PC-3 (cell line): ENCODE measurements around the gene GPBP1L1. TPM values are rescaled to one million over a fixed set of nuclear protein-coding genes. Genes with fewer than 3 reads are reported as not detected.

Experiments used
- ATAC-seq: fragments of 200-7000 bp; cut with Tn5 transposase; 2 replicates; pipeline ENCODE4 v1.9.1; 2020; ENCODE audit warnings: mild to moderate bottlenecking, moderate library complexity
- BruUV-seq: library from RNA; stranded (reverse); fragments of 400-500 nt; replicated peaks from 2 replicates; lab custom pipeline; 2021; lab: Mats Ljungman, UMichigan
- CTCF ChIA-PET: fragments of 300-600 bp; sonication (Branson Sonifier 250); formaldehyde crosslinking; loops from one replicate; lab custom pipeline; 2022; ENCODE audit warnings: antibody characterized with exemption; lab: Charles Lee
- POLR2A ChIA-PET: fragments of 300-600 bp; sonication (Branson Sonifier 250); formaldehyde crosslinking; loops from one replicate; lab custom pipeline; 2022; ENCODE audit warnings: antibody characterized with exemption; ENCODE audit not compliant: unreplicated experiment; lab: Charles Lee
- DNase-seq: peaks from one replicate; pipeline ENCODE4 v3.0.0-alpha.2; 2015
- H2AFZ ChIP-seq: fragments of 300-600 bp; sonication (generic); 2 replicates; pipeline ENCODE4 v1.6.0; 2016; ENCODE audit warnings: antibody characterized with exemption, low read length
- H3F3A ChIP-seq: fragments of 300-600 bp; sonication (generic); one replicate; pipeline ENCODE4 v1.6.0; 2017; ENCODE audit warnings: antibody characterized with exemption, low read length, control low read depth, mild to moderate bottlenecking; ENCODE audit not compliant: unreplicated experiment
- H3K27ac ChIP-seq: fragments of 300-600 bp; sonication (generic); 2 replicates; pipeline ENCODE4 v1.5.1; 2016; ENCODE audit warnings: mild to moderate bottlenecking, low read length
- H3K27me3 ChIP-seq: fragments of 300-600 bp; sonication (generic); 2 replicates; pipeline ENCODE4 v1.6.1; 2016; ENCODE audit warnings: low read length, mixed read lengths
- H3K36me3 ChIP-seq: fragments of 300-600 bp; sonication (generic); 2 replicates; pipeline ENCODE4 v1.6.1; 2016; ENCODE audit warnings: low read depth, mixed run types, low read length, mixed read lengths
- H3K4me1 ChIP-seq: fragments of 300-600 bp; sonication (generic); 2 replicates; pipeline ENCODE4 v1.5.1; 2016; ENCODE audit warnings: low read length; ENCODE audit not compliant: insufficient read depth
- H3K4me2 ChIP-seq: fragments of 300-600 bp; sonication (generic); 2 replicates; pipeline ENCODE4 v1.6.0; 2016; ENCODE audit warnings: low read length
- H3K4me3 ChIP-seq: fragments of 300-600 bp; sonication (generic); 2 replicates; pipeline ENCODE4 v1.5.1; 2016; ENCODE audit warnings: mild to moderate bottlenecking, low read length, mixed read lengths
- H3K79me2 ChIP-seq: fragments of 300-600 bp; sonication (generic); 2 replicates; pipeline ENCODE4 v1.6.1; 2017; ENCODE audit warnings: low read length, mixed read lengths
- H3K9ac ChIP-seq: fragments of 300-600 bp; sonication (generic); 2 replicates; pipeline ENCODE4 v1.6.0; 2016; ENCODE audit warnings: mild to moderate bottlenecking, low read length
- H3K9me2 ChIP-seq: fragments of 300-600 bp; sonication (generic); replicated peaks from 2 replicates; pipeline ENCODE4 v1.6.1; 2016; ENCODE audit warnings: mixed run types, low read length, mixed read lengths
- H3K9me3 ChIP-seq: fragments of 300-600 bp; sonication (generic); 2 replicates; pipeline ENCODE4 v1.6.1; 2016; ENCODE audit warnings: low read length, mixed read lengths
- H4K20me1 ChIP-seq: fragments of 300-600 bp; sonication (generic); 2 replicates; pipeline ENCODE4 v1.6.1; 2016; ENCODE audit warnings: low read length, mixed read lengths
- EZH2 ChIP-seq: fragments of 300-600 bp; sonication (generic); IDR thresholded peaks from one replicate; pipeline ENCODE4 v1.6.1; 2017; ENCODE audit warnings: antibody characterized with exemption, mild to moderate bottlenecking, low read length; ENCODE audit not compliant: unreplicated experiment
- EZH2phosphoT487 ChIP-seq: fragments of 300-600 bp; sonication (generic); IDR thresholded peaks from 2 replicates; pipeline ENCODE4 v1.6.1; 2018; ENCODE audit warnings: mild to moderate bottlenecking, antibody characterized with exemption, low read length, borderline replicate concordance
- intact Hi-C: fragments of 100-400 bp; cut with micrococcal nuclease; formaldehyde crosslinking; loops from 2 replicates; pipeline ENCODE4 v1.9.0; 2023
- total RNA-seq: library from RNA; depleted of rRNA; stranded (reverse); fragments of >200 nt; gene quantifications from 2 replicates; pipeline ENCODE4 v1.2.3, GENCODE V29; 2014
- TF ChIP-seq, protein P1 (sequence below): fragments of 300-600 bp; sonication (generic); conservative IDR thresholded peaks from 2 replicates; pipeline ENCODE4 v1.5.1; 2017; ENCODE audit warnings: antibody characterized with exemption, low read depth, mild to moderate bottlenecking, low read length

GPBP1L1 gene
- total RNA-seq, 1 experiment from 2014 or later: 63.0 TPM

DNA sequence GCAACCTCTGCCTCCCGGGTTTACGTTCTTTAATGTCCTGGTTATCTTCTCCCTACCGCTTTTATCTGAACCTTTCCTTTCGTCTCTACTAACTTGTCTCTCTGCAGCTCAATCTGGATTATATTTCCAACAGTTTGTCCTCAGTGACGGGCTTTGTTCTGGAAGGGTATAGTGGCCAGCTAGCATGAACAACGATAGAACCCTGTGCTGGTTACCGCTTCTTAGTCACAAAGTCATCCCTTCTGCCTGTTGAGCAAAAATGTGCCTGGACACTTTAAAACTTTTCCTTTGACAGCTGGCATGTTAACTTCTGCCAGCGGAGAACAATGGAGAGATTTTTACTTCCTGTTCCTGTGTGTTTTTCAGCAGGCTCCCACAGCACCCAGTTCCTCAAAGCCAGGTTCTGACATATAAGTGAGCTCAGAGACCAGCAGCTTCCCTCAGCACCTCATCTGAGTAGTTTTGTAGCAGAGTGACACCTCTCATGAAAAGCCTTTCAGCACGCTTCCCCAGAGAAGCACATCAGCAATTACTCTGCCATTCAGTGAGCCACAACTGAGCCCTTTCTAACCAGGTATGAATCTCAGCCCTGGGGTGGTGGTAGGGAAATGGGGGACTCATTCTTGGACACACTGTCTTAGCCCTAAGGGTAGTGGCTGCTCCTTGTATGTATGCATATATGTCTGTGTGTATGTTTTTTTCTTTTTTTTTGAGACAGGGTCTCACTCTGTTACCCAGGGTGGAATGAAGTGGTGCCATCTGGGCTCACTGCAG lies 38.9 kb downstream of the GPBP1L1 start:
- ChIA-PET POLR2A (no interaction called here), CTCF (no interaction called here)
- H4K20me1 ChIP-seq: no peaks in the 10 kb centered on the region
- H3K27me3 ChIP-seq: no peaks in the 10 kb centered on the region
- TF ChIP-seq EZH2 (no peak), EZH2phosphoT487 (no peak)
- TF ChIP-seq, protein P1, sequence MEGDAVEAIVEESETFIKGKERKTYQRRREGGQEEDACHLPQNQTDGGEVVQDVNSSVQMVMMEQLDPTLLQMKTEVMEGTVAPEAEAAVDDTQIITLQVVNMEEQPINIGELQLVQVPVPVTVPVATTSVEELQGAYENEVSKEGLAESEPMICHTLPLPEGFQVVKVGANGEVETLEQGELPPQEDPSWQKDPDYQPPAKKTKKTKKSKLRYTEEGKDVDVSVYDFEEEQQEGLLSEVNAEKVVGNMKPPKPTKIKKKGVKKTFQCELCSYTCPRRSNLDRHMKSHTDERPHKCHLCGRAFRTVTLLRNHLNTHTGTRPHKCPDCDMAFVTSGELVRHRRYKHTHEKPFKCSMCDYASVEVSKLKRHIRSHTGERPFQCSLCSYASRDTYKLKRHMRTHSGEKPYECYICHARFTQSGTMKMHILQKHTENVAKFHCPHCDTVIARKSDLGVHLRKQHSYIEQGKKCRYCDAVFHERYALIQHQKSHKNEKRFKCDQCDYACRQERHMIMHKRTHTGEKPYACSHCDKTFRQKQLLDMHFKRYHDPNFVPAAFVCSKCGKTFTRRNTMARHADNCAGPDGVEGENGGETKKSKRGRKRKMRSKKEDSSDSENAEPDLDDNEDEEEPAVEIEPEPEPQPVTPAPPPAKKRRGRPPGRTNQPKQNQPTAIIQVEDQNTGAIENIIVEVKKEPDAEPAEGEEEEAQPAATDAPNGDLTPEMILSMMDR: no peak
- peaks cover 5% of the 10 kb centered on the region; the same call in 1 of the 2 replicates for H3K79me2 ChIP-seq
- H3K9me3 ChIP-seq: no peaks in the 10 kb centered on the region
- H3K27ac ChIP-seq: no peak overlapping the region
- H3K4me2 ChIP-seq: no peak overlapping the region
- H3K4me3 ChIP-seq: no peak overlapping the region
- H3K4me1 ChIP-seq: no peaks in the 10 kb centered on the region
- H3K9ac ChIP-seq: no peak overlapping the region
- H3F3A ChIP-seq: peaks cover 8% of the 10 kb centered on the region
- intact Hi-C loops: no loop called here
- H3K9me2 ChIP-seq: no peaks in the 10 kb centered on the region
- ATAC-seq: no peak
- no TSS peak for BruUV-seq
- peaks cover 48% of the 10 kb centered on the region; the same call in 1 of the 2 replicates for H3K36me3 ChIP-seq
- no peak for DNase-seq
- no peak overlapping the region for H2AFZ ChIP-seq

DNA sequence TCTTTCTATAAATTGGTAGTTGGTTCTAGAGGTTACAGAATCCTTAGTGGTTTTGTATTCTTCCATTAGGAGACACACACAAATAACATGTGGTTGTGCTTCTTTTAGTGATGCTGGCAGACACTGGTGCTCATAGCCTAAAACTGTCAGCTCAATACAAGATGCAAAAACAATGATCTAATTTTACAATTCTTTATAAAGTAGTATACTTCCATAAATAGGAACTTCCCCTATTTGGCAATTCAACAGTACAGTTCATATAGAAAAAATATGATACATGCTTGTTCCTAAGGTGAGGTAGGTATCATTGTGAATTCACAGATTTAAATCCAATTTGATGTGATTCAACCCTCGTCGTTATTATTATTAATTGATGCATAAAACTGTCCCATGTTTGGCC lies 41.7 kb downstream of the GPBP1L1 start:
- Histone ChIP-seq H3K36me3 (peaks cover 45% of the 10 kb centered on the region), H3K4me2 (no peak overlapping the region), H3K4me1 (no peaks in the 10 kb centered on the region), H3K4me3 (no peak overlapping the region), H3F3A (peaks cover 6% of the 10 kb centered on the region), H4K20me1 (no peaks in the 10 kb centered on the region), H3K9me3 (no peaks in the 10 kb centered on the region), H3K9me2 (no peaks in the 10 kb centered on the region), H3K79me2 (no peaks in the 10 kb centered on the region; the same call in 1 of the 2 replicates), H3K27me3 (no peaks in the 10 kb centered on the region), H3K27ac (no peak overlapping the region), H2AFZ (no peak overlapping the region), H3K9ac (no peak overlapping the region)
- BruUV-seq: no TSS peak
- peak; percentile 11; the same call in 1 of the 2 replicates for ATAC-seq
- intact Hi-C loops: loop anchor here (1.0 to 5.0 kb wide), 3 partner anchors 43 to 237 kb away; partner anchors contain the start of genes GPBP1L1, MAST2 and TMEM69
- ChIA-PET CTCF (no interaction called here), POLR2A (interaction anchor here (0.6 kb wide), 1 partner anchor 63 kb away, joined by 9 read pairs; no protein-coding TSS in a partner anchor)
- no peak for TF ChIP-seq EZH2
- TF ChIP-seq, protein P1: no peak
- no peak for TF ChIP-seq EZH2phosphoT487
- no peak for DNase-seq

DNA sequence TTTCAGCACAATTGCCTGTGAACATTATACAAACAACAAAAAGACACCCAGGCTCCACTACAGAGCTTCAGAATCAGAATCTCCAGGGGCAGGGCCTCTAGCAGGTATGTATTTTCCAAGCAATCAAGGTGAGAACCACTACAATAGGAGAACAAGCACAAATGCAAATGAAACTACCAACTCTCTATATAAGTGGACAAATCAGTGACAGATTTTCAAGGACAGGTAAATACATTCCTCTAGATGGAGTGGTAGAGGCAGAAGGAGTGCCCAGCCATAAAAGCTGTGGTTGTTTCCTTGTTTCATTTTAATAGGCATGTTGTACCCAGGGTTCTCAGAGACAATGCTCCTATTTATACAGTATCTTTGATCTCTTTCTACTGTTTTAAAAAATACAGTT lies 42.4 kb downstream of the GPBP1L1 start:
- Histone ChIP-seq H3K27ac (no peak overlapping the region), H3K9me3 (no peaks in the 10 kb centered on the region), H4K20me1 (no peaks in the 10 kb centered on the region), H3K79me2 (no peaks in the 10 kb centered on the region; the same call in 1 of the 2 replicates), H3F3A (peaks cover 6% of the 10 kb centered on the region), H3K4me3 (no peak overlapping the region), H3K4me1 (no peaks in the 10 kb centered on the region), H2AFZ (no peak overlapping the region), H3K9ac (no peak overlapping the region), H3K9me2 (no peaks in the 10 kb centered on the region), H3K27me3 (no peaks in the 10 kb centered on the region), H3K36me3 (peaks cover 43% of the 10 kb centered on the region), H3K4me2 (no peak overlapping the region)
- no TSS peak for BruUV-seq
- TF ChIP-seq EZH2 (no peak), EZH2phosphoT487 (no peak)
- TF ChIP-seq, protein P1: peak; percentile 52
- ATAC-seq (peak; percentile 95), DNase-seq (peak; percentile 43)
- intact Hi-C loops: loop anchor here (1.0 to 5.0 kb wide), 3 partner anchors 43 to 237 kb away; partner anchors contain the start of genes GPBP1L1, MAST2 and TMEM69
- CTCF ChIA-PET: no interaction called here
- POLR2A ChIA-PET: interaction anchor here (0.6 kb wide), 3 partner anchors 41 to 177 kb away, joined by 6 to 21 read pairs (median 9); no protein-coding TSS in a partner anchor
